NT2/D1 (cell line): ENCODE measurements around the gene ORMDL2.

ENCODE experiments used
- SUZ12 ChIP-seq: IDR thresholded peaks from 2 replicates; pipeline ENCODE4 v1.6.1; 2011; ENCODE audit not compliant: insufficient read length, insufficient read depth; ENCODE audit errors: extremely low read depth
- YY1 ChIP-seq: IDR thresholded peaks from 2 replicates; pipeline ENCODE4 v1.6.1; 2011; ENCODE audit not compliant: insufficient read length, insufficient read depth

- no peak for TF ChIP-seq YY1
- no peak for TF ChIP-seq SUZ12
These were observed 10.9 kb upstream of the ORMDL2 start for GRCh38 chr12:55806982-55807381.
